ENCODE results near the gene PLEKHA6. TPM values are rescaled to one million over a fixed set of nuclear protein-coding genes. Genes with fewer than 3 reads are reported as not detected.

PLEKHA6 gene
- total and polyA plus RNA-seq, 5 donors from 2014 or later, result 0.17 TPM; not detected in 4

- H3K4me1 ChIP-seq (ENCODE audit: control insufficient read depth, insufficient read depth, low read length, poor library complexity, severe bottlenecking), result no peaks in the 10 kb centered on the region
- H3K36me3 Mint-ChIP-seq, result no peaks in the 10 kb centered on the region
- H3K27ac Mint-ChIP-seq, result no peak overlapping the region
- no peaks in the 10 kb centered on the region for H3K36me3 ChIP-seq (ENCODE audit: control insufficient read depth, insufficient read depth, low read length)
- ATAC-seq (ENCODE audit: low read depth in 2 of 2) (no peak), DNase-seq (no peak)
- H3K4me3 Mint-ChIP-seq, result no peak overlapping the region
- H3K27me3 ChIP-seq (ENCODE audit: control insufficient read depth, insufficient read depth, low read length), result no peaks in the 10 kb centered on the region
- H3K9me3 Mint-ChIP-seq, result peaks cover 0 to 3% (median 0%) of the 10 kb centered on the region in 7 donors
- H3K4me3 ChIP-seq (ENCODE audit: low read depth, low read length), result no peak overlapping the region
- no peak overlapping the region for H3K27ac ChIP-seq (ENCODE audit: insufficient read depth, low read length, poor library complexity, severe bottlenecking)
- H3K4me1 Mint-ChIP-seq, result peaks cover 0 to 3% (median 0%) of the 10 kb centered on the region in 4 donors
- no peaks in the 10 kb centered on the region for H3K9me3 ChIP-seq (ENCODE audit: control insufficient read depth in 2 of 2, low read length in 2 of 2)
- H3K27me3 Mint-ChIP-seq, result peaks cover 16% of the 10 kb centered on the region
These were observed 9.4 kb downstream of the PLEKHA6 start for GRCh38 chr1:204350312-204350711.

- DNase-seq (no peak), ATAC-seq (ENCODE audit: low read depth in 2 of 2) (no peak)
- H3K4me1 Mint-ChIP-seq, result peaks cover 0 to 3% (median 0%) of the 10 kb centered on the region in 4 donors
- H3K27ac Mint-ChIP-seq, result no peak overlapping the region
- Histone ChIP-seq H3K4me3 (ENCODE audit: low read depth, low read length) (no peak overlapping the region), H3K27me3 (ENCODE audit: control insufficient read depth, insufficient read depth, low read length) (no peaks in the 10 kb centered on the region), H3K9me3 (ENCODE audit: control insufficient read depth in 2 of 2, low read length in 2 of 2) (no peaks in the 10 kb centered on the region), H3K36me3 (ENCODE audit: control insufficient read depth, insufficient read depth, low read length) (no peaks in the 10 kb centered on the region), H3K4me1 (ENCODE audit: control insufficient read depth, insufficient read depth, low read length, poor library complexity, severe bottlenecking) (no peaks in the 10 kb centered on the region), H3K27ac (ENCODE audit: insufficient read depth, low read length, poor library complexity, severe bottlenecking) (no peak overlapping the region)
- H3K27me3 Mint-ChIP-seq, result peaks cover 16% of the 10 kb centered on the region
- H3K9me3 Mint-ChIP-seq, result peaks cover 0 to 3% (median 0%) of the 10 kb centered on the region in 7 donors
- H3K4me3 Mint-ChIP-seq, result no peak overlapping the region
- H3K36me3 Mint-ChIP-seq, result no peaks in the 10 kb centered on the region
These were observed 10.1 kb downstream of the PLEKHA6 start for GRCh38 chr1:204349602-204350001.

- H3K27me3 Mint-ChIP-seq, result peaks cover 17% of the 10 kb centered on the region
- H3K4me1 Mint-ChIP-seq, result peaks cover 0 to 3% (median 0%) of the 10 kb centered on the region in 4 donors
- no peaks in the 10 kb centered on the region for H3K4me1 ChIP-seq (ENCODE audit: control insufficient read depth, insufficient read depth, low read length, poor library complexity, severe bottlenecking)
- DNase-seq, result no peak
- ATAC-seq (ENCODE audit: low read depth in 2 of 2), result no peak
- H3K27ac Mint-ChIP-seq, result no peak overlapping the region
- H3K36me3 ChIP-seq (ENCODE audit: control insufficient read depth, insufficient read depth, low read length), result no peaks in the 10 kb centered on the region
- H3K4me3 ChIP-seq (ENCODE audit: low read depth, low read length), result no peak overlapping the region
- no peaks in the 10 kb centered on the region for H3K36me3 Mint-ChIP-seq
- no peak overlapping the region for H3K27ac ChIP-seq (ENCODE audit: insufficient read depth, low read length, poor library complexity, severe bottlenecking)
- H3K9me3 Mint-ChIP-seq, result peaks cover 0 to 3% (median 0%) of the 10 kb centered on the region in 7 donors
- H3K9me3 ChIP-seq (ENCODE audit: control insufficient read depth in 2 of 2, low read length in 2 of 2), result no peaks in the 10 kb centered on the region
- no peak overlapping the region for H3K4me3 Mint-ChIP-seq
- no peaks in the 10 kb centered on the region for H3K27me3 ChIP-seq (ENCODE audit: control insufficient read depth, insufficient read depth, low read length)
These were observed 11.0 kb downstream of the PLEKHA6 start for GRCh38 chr1:204348722-204349121.

- H3K9me3 ChIP-seq (ENCODE audit: control insufficient read depth in 2 of 2, low read length in 2 of 2), result no peaks in the 10 kb centered on the region
- Mint-ChIP-seq H3K27me3 (peaks cover 18% of the 10 kb centered on the region), H3K9me3 (peaks cover 0 to 3% (median 0%) of the 10 kb centered on the region in 7 donors), H3K27ac (no peak overlapping the region), H3K4me1 (peaks cover 0 to 3% (median 0%) of the 10 kb centered on the region in 4 donors), H3K36me3 (no peaks in the 10 kb centered on the region), H3K4me3 (no peak overlapping the region)
- DNase-seq (no peak), ATAC-seq (ENCODE audit: low read depth in 2 of 2) (no peak)
- H3K27ac ChIP-seq (ENCODE audit: insufficient read depth, low read length, poor library complexity, severe bottlenecking), result no peak overlapping the region
- no peaks in the 10 kb centered on the region for H3K4me1 ChIP-seq (ENCODE audit: control insufficient read depth, insufficient read depth, low read length, poor library complexity, severe bottlenecking)
- H3K36me3 ChIP-seq (ENCODE audit: control insufficient read depth, insufficient read depth, low read length), result no peaks in the 10 kb centered on the region
- no peak overlapping the region for H3K4me3 ChIP-seq (ENCODE audit: low read depth, low read length)
- no peaks in the 10 kb centered on the region for H3K27me3 ChIP-seq (ENCODE audit: control insufficient read depth, insufficient read depth, low read length)
These were observed 11.5 kb downstream of the PLEKHA6 start for GRCh38 chr1:204348242-204348641.

- no peaks in the 10 kb centered on the region for H3K36me3 Mint-ChIP-seq
- Histone ChIP-seq H3K27me3 (ENCODE audit: control insufficient read depth, insufficient read depth, low read length) (peaks cover 3% of the 10 kb centered on the region), H3K4me1 (ENCODE audit: control insufficient read depth, insufficient read depth, low read length, poor library complexity, severe bottlenecking) (no peaks in the 10 kb centered on the region), H3K36me3 (ENCODE audit: control insufficient read depth, insufficient read depth, low read length) (no peaks in the 10 kb centered on the region), H3K4me3 (ENCODE audit: low read depth, low read length) (no peak overlapping the region), H3K27ac (ENCODE audit: insufficient read depth, low read length, poor library complexity, severe bottlenecking) (no peak overlapping the region), H3K9me3 (ENCODE audit: control insufficient read depth in 2 of 2, low read length in 2 of 2) (no peaks in the 10 kb centered on the region)
- no peak overlapping the region for H3K27ac Mint-ChIP-seq
- H3K4me1 Mint-ChIP-seq, result peaks cover 0 to under 1% (median 0%) of the 10 kb centered on the region in 4 donors
- H3K9me3 Mint-ChIP-seq, result peaks cover 0 to 2% (median 0%) of the 10 kb centered on the region in 7 donors
- peaks cover 24% of the 10 kb centered on the region for H3K27me3 Mint-ChIP-seq
- DNase-seq, result no peak
- H3K4me3 Mint-ChIP-seq, result no peak overlapping the region
- no peak for ATAC-seq (ENCODE audit: low read depth in 2 of 2)
These were observed 13.6 kb downstream of the PLEKHA6 start for GRCh38 chr1:204345941-204346645.

GRCh38 chr1:204345438-204345841 lies 14.3 kb downstream of the PLEKHA6 start:
- no peak for ATAC-seq (ENCODE audit: low read depth in 2 of 2)
- no peaks in the 10 kb centered on the region for H3K36me3 Mint-ChIP-seq
- no peak overlapping the region for H3K4me3 ChIP-seq (ENCODE audit: low read depth, low read length)
- no peak for DNase-seq
- H3K36me3 ChIP-seq (ENCODE audit: control insufficient read depth, insufficient read depth, low read length), result no peaks in the 10 kb centered on the region
- no peaks in the 10 kb centered on the region for H3K9me3 ChIP-seq (ENCODE audit: control insufficient read depth in 2 of 2, low read length in 2 of 2)
- H3K27ac Mint-ChIP-seq, result no peak overlapping the region
- H3K27ac ChIP-seq (ENCODE audit: insufficient read depth, low read length, poor library complexity, severe bottlenecking), result no peak overlapping the region
- H3K4me3 Mint-ChIP-seq, result no peak overlapping the region
- no peaks in the 10 kb centered on the region for H3K4me1 ChIP-seq (ENCODE audit: control insufficient read depth, insufficient read depth, low read length, poor library complexity, severe bottlenecking)
- H3K27me3 ChIP-seq (ENCODE audit: control insufficient read depth, insufficient read depth, low read length), result peaks cover 3% of the 10 kb centered on the region
- no peaks in the 10 kb centered on the region for H3K4me1 Mint-ChIP-seq
- H3K27me3 Mint-ChIP-seq, result peaks cover 24% of the 10 kb centered on the region
- peaks cover 0 to 2% (median 0%) of the 10 kb centered on the region in 7 donors for H3K9me3 Mint-ChIP-seq

- Mint-ChIP-seq H3K36me3 (no peaks in the 10 kb centered on the region), H3K27ac (no peak overlapping the region), H3K27me3 (peaks cover 24% of the 10 kb centered on the region), H3K4me1 (no peaks in the 10 kb centered on the region), H3K9me3 (peaks cover 0 to 3% (median 0%) of the 10 kb centered on the region in 7 donors), H3K4me3 (no peak overlapping the region)
- DNase-seq (no peak), ATAC-seq (ENCODE audit: low read depth in 2 of 2) (no peak)
- H3K27ac ChIP-seq (ENCODE audit: insufficient read depth, low read length, poor library complexity, severe bottlenecking), result no peak overlapping the region
- H3K4me1 ChIP-seq (ENCODE audit: control insufficient read depth, insufficient read depth, low read length, poor library complexity, severe bottlenecking), result no peaks in the 10 kb centered on the region
- H3K27me3 ChIP-seq (ENCODE audit: control insufficient read depth, insufficient read depth, low read length), result peaks cover 3% of the 10 kb centered on the region
- H3K4me3 ChIP-seq (ENCODE audit: low read depth, low read length), result no peak overlapping the region
- H3K9me3 ChIP-seq (ENCODE audit: control insufficient read depth in 2 of 2, low read length in 2 of 2), result no peaks in the 10 kb centered on the region
- no peaks in the 10 kb centered on the region for H3K36me3 ChIP-seq (ENCODE audit: control insufficient read depth, insufficient read depth, low read length)
These were observed 14.9 kb downstream of the PLEKHA6 start for GRCh38 chr1:204344665-204345355.

Measured in CD4-positive, CD25-positive, alpha-beta regulatory T cell (primary cell).